Mesendoderm (in vitro differentiated cells): ENCODE data around the gene NR1D1.

Experiments used
- DNase-seq: peaks from one replicate; pipeline ENCODE4 v3.0.0; 2013
- H2AK5ac ChIP-seq: 2 replicates; pipeline ENCODE4 v1.6.1; 2013; ENCODE audit warnings: low read length, inconsistent platforms
- H2BK120ac ChIP-seq: 2 replicates; pipeline ENCODE4 v1.6.1; 2013; ENCODE audit warnings: low read depth, mild to moderate bottlenecking, low read length, moderate library complexity, mixed read lengths
- H2BK15ac ChIP-seq: replicated peaks from 2 replicates; pipeline ENCODE4 v1.6.1; 2013; ENCODE audit warnings: low read depth, mild to moderate bottlenecking, moderate library complexity
- H2BK5ac ChIP-seq: 2 replicates; pipeline ENCODE4 v1.6.1; 2013; ENCODE audit warnings: low read length, inconsistent platforms
- H3K18ac ChIP-seq: 2 replicates; pipeline ENCODE4 v1.6.1; 2013; ENCODE audit warnings: mild to moderate bottlenecking, low read length, mixed read lengths
- H3K23ac ChIP-seq: one replicate; pipeline ENCODE4 v1.6.1; 2013; ENCODE audit warnings: low read length
- H3K27ac ChIP-seq: 2 replicates; pipeline ENCODE4 v1.5.1; 2013; ENCODE audit warnings: low read depth, mild to moderate bottlenecking, inconsistent platforms, low read length, moderate library complexity
- H3K27me3 ChIP-seq: 2 replicates; pipeline ENCODE4 v1.6.1; 2013; ENCODE audit warnings: low read length, control low read depth, mild to moderate bottlenecking, inconsistent platforms; ENCODE audit not compliant: insufficient read depth, poor library complexity
- H3K36me3 ChIP-seq: 2 replicates; pipeline ENCODE4 v1.6.1; 2013; ENCODE audit warnings: low read length, inconsistent platforms; ENCODE audit not compliant: control insufficient read depth, insufficient read depth
- H3K4ac ChIP-seq: one replicate; pipeline ENCODE4 v1.6.1; 2013; ENCODE audit warnings: low read depth, mild to moderate bottlenecking, low read length, moderate library complexity
- H3K4me1 ChIP-seq: 2 replicates; pipeline ENCODE4 v1.6.1; 2013; ENCODE audit warnings: low read depth, low read length, inconsistent platforms; ENCODE audit not compliant: control insufficient read depth
- H3K4me2 ChIP-seq: 2 replicates; pipeline ENCODE4 v1.6.1; 2013; ENCODE audit warnings: low read length
- H3K4me3 ChIP-seq: 2 replicates; pipeline ENCODE4 v1.5.1; 2013; ENCODE audit warnings: mild to moderate bottlenecking, low read length
- H3K56ac ChIP-seq: one replicate; pipeline ENCODE4 v1.6.1; 2013; ENCODE audit warnings: low read length
- H3K79me1 ChIP-seq: 2 replicates; pipeline ENCODE4 v1.6.1; 2013; ENCODE audit warnings: low read length, inconsistent platforms
- H3K79me2 ChIP-seq: 2 replicates; pipeline ENCODE4 v1.6.1; 2013; ENCODE audit warnings: mild to moderate bottlenecking, low read length; ENCODE audit not compliant: control insufficient read depth, insufficient read depth
- H3K9ac ChIP-seq: 2 replicates; pipeline ENCODE4 v1.6.1; 2013; ENCODE audit warnings: low read length, inconsistent platforms
- H4K5ac ChIP-seq: one replicate; pipeline ENCODE4 v1.6.1; 2013; ENCODE audit warnings: low read length
- H4K8ac ChIP-seq: one replicate; pipeline ENCODE4 v1.6.1; 2013; ENCODE audit warnings: low read depth, mild to moderate bottlenecking, control low read depth, low read length, moderate library complexity
- WGBS: extraction: QIAGEN DNeasy Blood & Tissue Kit; methylation state at CpG from one replicate; pipeline ENCODE4 v1.1.7; 2013; ENCODE audit warnings: low lambda C conversion rate, missing lambda C conversion rate; ENCODE audit not compliant: insufficient coverage; ENCODE audit errors: extremely low coverage; 5-methylcytosine and 5-hydroxymethylcytosine counted together

Gene NR1D1

GRCh38 chr17:40122999-40123810 lies 22.8 kb upstream of the NR1D1 start:
- no peaks in the 10 kb centered on the region for H3K27me3 ChIP-seq
- H3K79me1 ChIP-seq, result peaks cover 8% of the 10 kb centered on the region
- peak overlapping the region; percentile 87 for H4K8ac ChIP-seq
- peak overlapping the region; percentile 98 for H3K56ac ChIP-seq
- no CpG with 5 or more reads among the region's 43 CpGs for WGBS
- peak overlapping the region; percentile 97 for H3K27ac ChIP-seq
- H3K4ac ChIP-seq, result peak overlapping the region; percentile 100
- H2BK5ac ChIP-seq, result peak overlapping the region; percentile 82
- no peak overlapping the region for H2BK15ac ChIP-seq
- H3K4me3 ChIP-seq, result peak overlapping the region; percentile 64
- H3K9ac ChIP-seq, result peak overlapping the region; percentile 98
- H4K5ac ChIP-seq, result no peak overlapping the region
- peak overlapping the region; percentile 73 for H3K4me2 ChIP-seq
- H2AK5ac ChIP-seq, result no peak overlapping the region
- peak overlapping the region; percentile 80 for H3K23ac ChIP-seq
- DNase-seq, result peak; percentile 88
- peaks cover 3% of the 10 kb centered on the region for H3K4me1 ChIP-seq
- H2BK120ac ChIP-seq, result peak overlapping the region; percentile 22
- H3K79me2 ChIP-seq, result peaks cover 48% of the 10 kb centered on the region
- H3K36me3 ChIP-seq, result peaks cover 6% of the 10 kb centered on the region
- peak overlapping the region; percentile 100 for H3K18ac ChIP-seq

- H2BK15ac ChIP-seq, result no peak overlapping the region
- peak overlapping the region; percentile 80 for H3K23ac ChIP-seq
- peak overlapping the region; percentile 82 for H2BK5ac ChIP-seq
- H2BK120ac ChIP-seq, result peak overlapping the region; percentile 22
- H3K4ac ChIP-seq, result peak overlapping the region; percentile 100
- peak overlapping the region; percentile 64 for H3K4me3 ChIP-seq
- H3K56ac ChIP-seq, result peak overlapping the region; percentile 98
- WGBS, result no CpG with 5 or more reads among the region's 97 CpGs
- DNase-seq, result peak; percentile 70
- H3K79me1 ChIP-seq, result peaks cover 8% of the 10 kb centered on the region
- peak overlapping the region; percentile 97 for H3K27ac ChIP-seq
- peaks cover 46% of the 10 kb centered on the region for H3K79me2 ChIP-seq
- H4K5ac ChIP-seq, result no peak overlapping the region
- H3K4me1 ChIP-seq, result peaks cover 3% of the 10 kb centered on the region
- H2AK5ac ChIP-seq, result no peak overlapping the region
- H3K27me3 ChIP-seq, result no peaks in the 10 kb centered on the region
- H3K9ac ChIP-seq, result peak overlapping the region; percentile 98
- H3K18ac ChIP-seq, result peak overlapping the region; percentile 100
- peak overlapping the region; percentile 87 for H4K8ac ChIP-seq
- H3K4me2 ChIP-seq, result peak overlapping the region; percentile 73
- H3K36me3 ChIP-seq, result peaks cover 4% of the 10 kb centered on the region
Observed at GRCh38 chr17:40122136-40122998, 22.0 kb upstream of the NR1D1 start.

- H3K79me2 ChIP-seq, result peaks cover 43% of the 10 kb centered on the region
- H3K18ac ChIP-seq, result peak within 1 kb of the TSS; percentile 100
- peak within 1 kb of the TSS; percentile 96 for H3K4me2 ChIP-seq
- H3K4me1 ChIP-seq, result peaks cover 3% of the 10 kb centered on the region
- peak within 1 kb of the TSS; percentile 80 for H3K23ac ChIP-seq
- peak within 1 kb of the TSS; percentile 98 for H3K9ac ChIP-seq
- peak within 1 kb of the TSS; percentile 98 for H3K56ac ChIP-seq
- peaks cover 8% of the 10 kb centered on the region for H3K79me1 ChIP-seq
- peaks cover 3% of the 10 kb centered on the region for H3K36me3 ChIP-seq
- peak within 1 kb of the TSS; percentile 97 for H3K27ac ChIP-seq
- peak within 1 kb of the TSS; percentile 68 for H3K4me3 ChIP-seq
- peak within 1 kb of the TSS; percentile 75 for H2BK120ac ChIP-seq
- H3K27me3 ChIP-seq, result no peaks in the 10 kb centered on the region
- H4K5ac ChIP-seq, result no peak within 1 kb of the TSS
- peak; percentile 72 for DNase-seq
- H3K4ac ChIP-seq, result peak within 1 kb of the TSS; percentile 100
- no peak within 1 kb of the TSS for H2BK15ac ChIP-seq
- peak within 1 kb of the TSS; percentile 87 for H4K8ac ChIP-seq
- peak within 1 kb of the TSS; percentile 70 for H2BK5ac ChIP-seq
- WGBS, result no CpG with 5 or more reads among the region's 82 CpGs
- H2AK5ac ChIP-seq, result no peak within 1 kb of the TSS
Observed at GRCh38 chr17:40121181-40122135, 21.1 kb upstream of the NR1D1 start, which contains the start of gene MSL1. MSL1 (plus strand) TSS chr17:40121971; CDS start chr17:40122613, 642 bp downstream.

GRCh38 chr17:40115101-40115436 lies 14.7 kb upstream of the NR1D1 start:
- H2BK5ac ChIP-seq, result no peak overlapping the region
- H3K27ac ChIP-seq, result peak overlapping the region; percentile 47
- H3K27me3 ChIP-seq, result no peaks in the 10 kb centered on the region
- H3K56ac ChIP-seq, result no peak overlapping the region
- DNase-seq, result no peak
- H3K4me2 ChIP-seq, result no peak overlapping the region
- H3K36me3 ChIP-seq, result no peaks in the 10 kb centered on the region
- no peak overlapping the region for H2BK120ac ChIP-seq
- H3K4ac ChIP-seq, result no peak overlapping the region
- H3K9ac ChIP-seq, result no peak overlapping the region
- H3K4me1 ChIP-seq, result peaks cover 10% of the 10 kb centered on the region
- peaks cover under 1% of the 10 kb centered on the region for H3K79me1 ChIP-seq
- H3K23ac ChIP-seq, result no peak overlapping the region
- no peak overlapping the region for H4K5ac ChIP-seq
- no peak overlapping the region for H3K18ac ChIP-seq
- H3K4me3 ChIP-seq, result no peak overlapping the region
- H4K8ac ChIP-seq, result no peak overlapping the region
- no peaks in the 10 kb centered on the region for H3K79me2 ChIP-seq
- no CpG with 5 or more reads among the region's 2 CpGs for WGBS
- H2BK15ac ChIP-seq, result no peak overlapping the region
- no peak overlapping the region for H2AK5ac ChIP-seq

GRCh38 chr17:40113907-40114245 lies 13.5 kb upstream of the NR1D1 start:
- Histone ChIP-seq H2BK5ac (no peak overlapping the region), H3K4me2 (peak overlapping the region; percentile 53), H3K4ac (no peak overlapping the region), H4K5ac (peak overlapping the region; percentile 77), H2BK120ac (no peak overlapping the region), H3K79me1 (no peaks in the 10 kb centered on the region), H3K79me2 (no peaks in the 10 kb centered on the region), H3K27me3 (no peaks in the 10 kb centered on the region), H2BK15ac (no peak overlapping the region), H3K27ac (peak overlapping the region; percentile 84), H3K9ac (peak overlapping the region; percentile 88), H3K36me3 (no peaks in the 10 kb centered on the region), H2AK5ac (no peak overlapping the region), H3K23ac (no peak overlapping the region), H3K4me1 (peaks cover 10% of the 10 kb centered on the region), H3K4me3 (no peak overlapping the region), H3K18ac (peak overlapping the region; percentile 19), H3K56ac (peak overlapping the region; percentile 86), H4K8ac (no peak overlapping the region)
- no CpG with 5 or more reads among the region's 5 CpGs for WGBS
- DNase-seq, result peak; percentile 77
